ENCODE data around the gene ITLN2. TPM values are rescaled to one million over a fixed set of nuclear protein-coding genes. Genes with fewer than 3 reads are reported as not detected.
"Not testable (repeated sequence)": the region's sequence is repeated elsewhere in the genome, so short reads cannot be mapped to it uniquely, and the experiment has no call there.

ITLN2 gene
- total RNA-seq, 2 donors from 2014 or later = 20.3 to 29.7 TPM

- H3K9ac ChIP-seq (ENCODE audit: extremely low read depth, low read length, poor library complexity, severe bottlenecking) = no peak overlapping the region
- H3K4me1 Mint-ChIP-seq = peaks cover 48% of the 10 kb centered on the region
- H3K36me3 Mint-ChIP-seq (ENCODE audit: low read depth) = peaks cover 3% of the 10 kb centered on the region
- H3K27me3 Mint-ChIP-seq (ENCODE audit: insufficient read depth) = peaks cover 2% of the 10 kb centered on the region
- no peaks in the 10 kb centered on the region for H3K27me3 ChIP-seq (ENCODE audit: control insufficient read depth, insufficient read depth, low read length, poor library complexity, severe bottlenecking)
- H3K4me1 ChIP-seq (ENCODE audit: control insufficient read depth, insufficient read depth, low read length) = peaks cover 2% of the 10 kb centered on the region
- TF ChIP-seq CTCF (conservative IDR thresholded peaks at IDR 0.05) = no peak
- WGBS, 2 experiments (ENCODE audit: insufficient coverage in 1 of 2, insufficient read length in 1 of 2) = 91 to 94% methylated on average over 7 of the region's 7 CpGs
- DNase-seq = no peak
- H3K9me3 ChIP-seq (ENCODE audit: control insufficient read depth, low read length) = peaks cover 41% of the 10 kb centered on the region
- no peaks in the 10 kb centered on the region for H3K36me3 ChIP-seq (ENCODE audit: control insufficient read depth, insufficient read depth, low read length)
- H3K27ac ChIP-seq (ENCODE audit: low read depth, low read length) = no peak overlapping the region
- no peak overlapping the region for H3K27ac Mint-ChIP-seq
- peaks cover 18% of the 10 kb centered on the region for H3K9me3 Mint-ChIP-seq
- H3K4me3 ChIP-seq (ENCODE audit: low read length) = no peak overlapping the region
- H3K4me3 Mint-ChIP-seq = no peak overlapping the region
Observed at GRCh38 chr1:160907976-160908375, 46.6 kb downstream of the ITLN2 start.

DNA sequence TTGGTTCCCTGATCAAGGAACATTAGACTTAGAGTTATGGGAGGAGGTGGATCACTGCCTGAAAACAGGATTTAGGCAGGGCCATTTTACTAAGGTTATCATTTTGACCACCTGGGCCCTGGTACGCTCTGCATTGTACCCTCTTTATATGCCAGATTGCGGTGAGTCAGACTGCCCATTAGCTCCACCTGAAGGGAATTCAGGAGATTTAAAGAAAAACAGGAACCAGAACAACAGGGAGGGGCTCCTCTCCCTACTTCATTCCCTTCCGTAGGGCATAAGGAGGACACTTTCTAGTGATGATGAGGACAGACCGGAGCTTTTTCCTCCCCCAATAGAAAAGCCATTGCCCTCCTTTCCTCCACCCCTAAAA, 49.0 kb downstream of the ITLN2 start:
- TF ChIP-seq CTCF (conservative IDR thresholded peaks at IDR 0.05) = no peak
- H3K27ac Mint-ChIP-seq = peak overlapping the region; percentile 84
- H3K27me3 Mint-ChIP-seq (ENCODE audit: insufficient read depth) = peaks cover 8% of the 10 kb centered on the region
- Histone ChIP-seq H3K9me3 (ENCODE audit: control insufficient read depth, low read length) (peaks cover 41% of the 10 kb centered on the region), H3K27me3 (ENCODE audit: control insufficient read depth, insufficient read depth, low read length, poor library complexity, severe bottlenecking) (no peaks in the 10 kb centered on the region), H3K27ac (ENCODE audit: low read depth, low read length) (no peak overlapping the region), H3K4me1 (ENCODE audit: control insufficient read depth, insufficient read depth, low read length) (no peaks in the 10 kb centered on the region), H3K9ac (ENCODE audit: extremely low read depth, low read length, poor library complexity, severe bottlenecking) (no peak overlapping the region), H3K4me3 (ENCODE audit: low read length) (peak overlapping the region; percentile 37), H3K36me3 (ENCODE audit: control insufficient read depth, insufficient read depth, low read length) (no peaks in the 10 kb centered on the region)
- H3K4me1 Mint-ChIP-seq = peaks cover 33% of the 10 kb centered on the region
- WGBS, 2 experiments (ENCODE audit: insufficient coverage in 1 of 2, insufficient read length in 1 of 2) = 82 to 92% methylated on average over 2 to 4 of the region's 4 CpGs
- DNase-seq = no peak
- peaks cover 16% of the 10 kb centered on the region for H3K9me3 Mint-ChIP-seq
- H3K36me3 Mint-ChIP-seq (ENCODE audit: low read depth) = peaks cover 3% of the 10 kb centered on the region
- no peak overlapping the region for H3K4me3 Mint-ChIP-seq

- peaks cover 12% of the 10 kb centered on the region for H3K9me3 Mint-ChIP-seq
- peaks cover 3% of the 10 kb centered on the region for H3K36me3 Mint-ChIP-seq (ENCODE audit: low read depth)
- no peak overlapping the region for H3K4me3 Mint-ChIP-seq
- WGBS, 2 experiments (ENCODE audit: insufficient coverage in 1 of 2, insufficient read length in 1 of 2) = 79 to 83% methylated on average over 8 of the region's 8 CpGs
- Histone ChIP-seq H3K27me3 (ENCODE audit: control insufficient read depth, insufficient read depth, low read length, poor library complexity, severe bottlenecking) (no peaks in the 10 kb centered on the region), H3K27ac (ENCODE audit: low read depth, low read length) (no peak overlapping the region), H3K4me1 (ENCODE audit: control insufficient read depth, insufficient read depth, low read length) (no peaks in the 10 kb centered on the region), H3K9me3 (ENCODE audit: control insufficient read depth, low read length) (peaks cover 38% of the 10 kb centered on the region), H3K9ac (ENCODE audit: extremely low read depth, low read length, poor library complexity, severe bottlenecking) (no peak overlapping the region), H3K4me3 (ENCODE audit: low read length) (peak overlapping the region; percentile 37), H3K36me3 (ENCODE audit: control insufficient read depth, insufficient read depth, low read length) (no peaks in the 10 kb centered on the region)
- H3K27me3 Mint-ChIP-seq (ENCODE audit: insufficient read depth) = peaks cover 8% of the 10 kb centered on the region
- DNase-seq = no peak
- TF ChIP-seq CTCF (conservative IDR thresholded peaks at IDR 0.05) = no peak
- H3K27ac Mint-ChIP-seq = peak overlapping the region; percentile 84
- H3K4me1 Mint-ChIP-seq = peaks cover 33% of the 10 kb centered on the region
Observed at GRCh38 chr1:160904783-160905616, 49.6 kb downstream of the ITLN2 start.

- not testable (repeated sequence) for H3K36me3 ChIP-seq (ENCODE audit: control insufficient read depth, insufficient read depth, low read length); H3K9ac ChIP-seq (ENCODE audit: extremely low read depth, low read length, poor library complexity, severe bottlenecking); H3K27me3 ChIP-seq (ENCODE audit: control insufficient read depth, insufficient read depth, low read length, poor library complexity, severe bottlenecking); H3K36me3 Mint-ChIP-seq (ENCODE audit: low read depth); H3K4me3 ChIP-seq (ENCODE audit: low read length); H3K27ac ChIP-seq (ENCODE audit: low read depth, low read length); H3K9me3 Mint-ChIP-seq; H3K4me3 Mint-ChIP-seq; DNase-seq; H3K4me1 ChIP-seq (ENCODE audit: control insufficient read depth, insufficient read depth, low read length); H3K27ac Mint-ChIP-seq
- peaks cover 33% of the 10 kb centered on the region for H3K4me1 Mint-ChIP-seq
- peaks cover 16% of the 10 kb centered on the region for H3K27me3 Mint-ChIP-seq (ENCODE audit: insufficient read depth)
- H3K9me3 ChIP-seq (ENCODE audit: control insufficient read depth, low read length) = peaks cover 20% of the 10 kb centered on the region
- 90% methylated on average over 1 of the region's 1 CpG for WGBS, 2 experiments (ENCODE audit: insufficient coverage in 1 of 2, insufficient read length in 1 of 2)
Observed at GRCh38 chr1:160902251-160902650, 52.4 kb downstream of the ITLN2 start.

Measured in endodermal cell (in vitro differentiated cells).